ENCODE measurements around the gene KLK14. TPM values are rescaled to one million over a fixed set of nuclear protein-coding genes. Genes with fewer than 3 reads are reported as not detected.

Gene KLK14
- total RNA-seq, 1 experiment from 2014 or later = 0.26 TPM

DNA sequence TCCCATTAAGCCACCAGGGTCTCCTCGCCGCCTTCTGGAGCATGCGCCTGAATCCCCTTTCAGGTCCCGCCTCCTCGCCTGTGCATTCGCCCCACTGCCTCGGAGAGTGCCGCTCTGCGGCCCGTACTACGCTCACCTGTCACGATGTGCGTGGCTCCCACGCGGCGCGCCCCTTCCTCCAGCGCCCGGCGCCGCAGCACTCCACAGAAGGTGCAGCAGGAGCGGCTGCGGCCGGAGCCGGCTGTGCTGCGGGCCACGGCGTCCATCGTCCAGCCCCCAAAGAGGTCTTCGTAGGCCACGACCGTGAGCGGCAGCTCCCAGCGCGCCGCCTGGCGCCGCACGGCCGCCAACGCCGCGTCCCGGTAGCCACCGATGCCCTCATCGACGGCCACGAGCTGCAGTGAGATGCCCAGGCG lies 21.2 kb upstream of the KLK14 start:
- WGBS (ENCODE audit: extremely low coverage, insufficient read length, low lambda C conversion rate) = no CpG with 5 or more reads among the region's 49 CpGs
- Mint-ChIP-seq H3K4me1 (peaks cover 8 to 9% of the 10 kb centered on the region in 2 experiments), H3K27me3 (ENCODE audit: low read depth) (peaks cover 2% of the 10 kb centered on the region; the same call in 1 of the 2 replicates), H3K36me3 (ENCODE audit: insufficient read depth in 1 of 3, low read depth in 3 of 3) (peaks cover 0 to 29% (median 6%) of the 10 kb centered on the region in 3 experiments; a peak in 4 of 7 replicates), H3K9me3 (no peaks in the 10 kb centered on the region; a peak in 1 of 5 replicates), H3K4me3 (no peak overlapping the region; a peak in 1 of 5 replicates), H3K27ac (no peak overlapping the region)
- Histone ChIP-seq H3K27me3 (ENCODE audit: insufficient read depth, low read length) (no peaks in the 10 kb centered on the region), H4K5ac (ENCODE audit: insufficient read length, low read depth, low read length) (no peak overlapping the region), H4K8ac (replicated peaks; ENCODE audit: insufficient read length, low read depth, low read length) (no peak overlapping the region), H3K79me2 (ENCODE audit: insufficient read depth, low read length) (no peaks in the 10 kb centered on the region), H4K20me1 (ENCODE audit: control insufficient read depth, insufficient read depth, insufficient read length) (no peaks in the 10 kb centered on the region), H3K9me3 (ENCODE audit: control insufficient read depth, low read depth, low read length) (no peaks in the 10 kb centered on the region), H2BK120ac (ENCODE audit: low read depth, low read length, poor library complexity, severe bottlenecking) (no peak overlapping the region), H2BK20ac (ENCODE audit: low read depth, low read length, poor library complexity, severe bottlenecking) (no peak overlapping the region), H3K9ac (ENCODE audit: extremely low read depth, insufficient read length, low read length) (no peak overlapping the region), H3K23me2 (ENCODE audit: insufficient read length, low read depth, low read length, poor library complexity, severe bottlenecking) (peaks cover 6% of the 10 kb centered on the region), H3T11ph (ENCODE audit: low read length) (no peak overlapping the region), H3K23ac (ENCODE audit: insufficient read length, low read depth, low read length) (no peak overlapping the region), H3K4ac (ENCODE audit: low read depth, low read length) (no peak overlapping the region), H4K91ac (ENCODE audit: insufficient read length, low read depth, low read length) (no peak overlapping the region), H3K18ac (ENCODE audit: insufficient read length, low read depth, low read length) (no peak overlapping the region), H3K14ac (ENCODE audit: insufficient read depth, low read length) (no peak overlapping the region), H2AFZ (ENCODE audit: low read length) (no peak overlapping the region), H3K79me1 (ENCODE audit: insufficient read depth, low read depth, low read length, poor library complexity, severe bottlenecking) (no peaks in the 10 kb centered on the region), H3K27ac (ENCODE audit: insufficient read length, low read depth, low read length) (no peak overlapping the region), H3K4me2 (ENCODE audit: insufficient read depth, insufficient read length, low read length) (no peak overlapping the region), H2BK12ac (ENCODE audit: insufficient read length, low read depth, low read length) (no peak overlapping the region), H3K4me1 (ENCODE audit: insufficient read depth, low read length) (peaks cover 3% of the 10 kb centered on the region; the same call in 1 of the 2 replicates), H2AK5ac (ENCODE audit: insufficient read length, low read length) (no peak overlapping the region), H2BK15ac (ENCODE audit: low read depth, low read length) (no peak overlapping the region), H3K56ac (ENCODE audit: insufficient read length, low read depth, low read length) (no peak overlapping the region), H2BK5ac (ENCODE audit: insufficient read length, low read length) (no peak overlapping the region)
- DNase-seq = no peak
- TF ChIP-seq, protein P1, sequence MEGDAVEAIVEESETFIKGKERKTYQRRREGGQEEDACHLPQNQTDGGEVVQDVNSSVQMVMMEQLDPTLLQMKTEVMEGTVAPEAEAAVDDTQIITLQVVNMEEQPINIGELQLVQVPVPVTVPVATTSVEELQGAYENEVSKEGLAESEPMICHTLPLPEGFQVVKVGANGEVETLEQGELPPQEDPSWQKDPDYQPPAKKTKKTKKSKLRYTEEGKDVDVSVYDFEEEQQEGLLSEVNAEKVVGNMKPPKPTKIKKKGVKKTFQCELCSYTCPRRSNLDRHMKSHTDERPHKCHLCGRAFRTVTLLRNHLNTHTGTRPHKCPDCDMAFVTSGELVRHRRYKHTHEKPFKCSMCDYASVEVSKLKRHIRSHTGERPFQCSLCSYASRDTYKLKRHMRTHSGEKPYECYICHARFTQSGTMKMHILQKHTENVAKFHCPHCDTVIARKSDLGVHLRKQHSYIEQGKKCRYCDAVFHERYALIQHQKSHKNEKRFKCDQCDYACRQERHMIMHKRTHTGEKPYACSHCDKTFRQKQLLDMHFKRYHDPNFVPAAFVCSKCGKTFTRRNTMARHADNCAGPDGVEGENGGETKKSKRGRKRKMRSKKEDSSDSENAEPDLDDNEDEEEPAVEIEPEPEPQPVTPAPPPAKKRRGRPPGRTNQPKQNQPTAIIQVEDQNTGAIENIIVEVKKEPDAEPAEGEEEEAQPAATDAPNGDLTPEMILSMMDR (conservative IDR thresholded peaks at IDR 0.05) = no peak

Measured in H9 (cell line).